ENCODE measurements around the gene TBL1X. TPM values are rescaled to one million over a fixed set of nuclear protein-coding genes. Genes with fewer than 3 reads are reported as not detected.

TBL1X gene
- total RNA-seq, 1 experiment from 2014 or later = 14.6 TPM

- Histone ChIP-seq H3K4me1 (ENCODE audit: control insufficient read depth, insufficient read depth, low read length) (no peaks in the 10 kb centered on the region), H3K4me3 (ENCODE audit: low read depth in 2 of 2, low read length in 2 of 2) (no peak overlapping the region), H3K27me3 (ENCODE audit: control insufficient read depth, insufficient read depth, low read length) (no peaks in the 10 kb centered on the region), H3K36me3 (ENCODE audit: control insufficient read depth, insufficient read depth, low read length) (no peaks in the 10 kb centered on the region), H3K9me3 (ENCODE audit: control insufficient read depth, insufficient read depth, low read depth, low read length) (no peaks in the 10 kb centered on the region), H3K27ac (ENCODE audit: low read length) (no peak overlapping the region)
- ATAC-seq = no peak
- DNase-seq (ENCODE audit: low read depth, low spot score) = no peak
- ChIA-PET POLR2A (interaction anchor here (0.7 kb wide), 1 partner anchor 313 kb away, joined by 6 read pairs; no protein-coding TSS in a partner anchor), CTCF (no interaction called here)
- in situ Hi-C loops (cut with HindIII; ENCODE audit: low pct_unique_long_range_greater_than_20kb, low sequenced_read_pairs) = no loop called here
- no TSS peak for BruUV-seq (replicated peaks)
- TF ChIP-seq TCF7L2 (IDR thresholded peaks at IDR 0.05; ENCODE audit: low read depth, low read length) (no peak), POLR2AphosphoS5 (IDR thresholded peaks at IDR 0.05; ENCODE audit: low read depth, low read length) (no peak), REST (IDR thresholded peaks at IDR 0.05; ENCODE audit: insufficient read depth in 1 of 2, low read depth in 2 of 2, low read length in 1 of 2) (no peak), SIN3A (IDR thresholded peaks at IDR 0.05; ENCODE audit: borderline replicate concordance, insufficient read depth, low read depth, low read length) (no peak), CTCF (IDR thresholded peaks at IDR 0.05) (no peak)
- intact Hi-C loops (cut with micrococcal nuclease; ENCODE audit: unreplicated experiment) = no loop called here
Observed at GRCh38 chrX:9665113-9665512, 200.3 kb downstream of the TBL1X start.

GRCh38 chrX:9668537-9668936, 203.7 kb downstream of the TBL1X start:
- H3K36me3 ChIP-seq (ENCODE audit: control insufficient read depth, insufficient read depth, low read length) = no peaks in the 10 kb centered on the region
- no peak overlapping the region for H3K27ac ChIP-seq (ENCODE audit: low read length)
- no peak for ATAC-seq
- ChIA-PET CTCF (no interaction called here), POLR2A (no interaction called here)
- BruUV-seq (replicated peaks) = no TSS peak
- no peak overlapping the region for H3K4me3 ChIP-seq (ENCODE audit: low read depth in 2 of 2, low read length in 2 of 2)
- H3K9me3 ChIP-seq (ENCODE audit: control insufficient read depth, insufficient read depth, low read depth, low read length) = no peaks in the 10 kb centered on the region
- no peaks in the 10 kb centered on the region for H3K27me3 ChIP-seq (ENCODE audit: control insufficient read depth, insufficient read depth, low read length)
- in situ Hi-C loops (cut with HindIII; ENCODE audit: low pct_unique_long_range_greater_than_20kb, low sequenced_read_pairs) (no loop called here), intact Hi-C loops (cut with micrococcal nuclease; ENCODE audit: unreplicated experiment) (no loop called here)
- DNase-seq (ENCODE audit: low read depth, low spot score) = no peak
- H3K4me1 ChIP-seq (ENCODE audit: control insufficient read depth, insufficient read depth, low read length) = no peaks in the 10 kb centered on the region
- TF ChIP-seq SIN3A (IDR thresholded peaks at IDR 0.05; ENCODE audit: borderline replicate concordance, insufficient read depth, low read depth, low read length) (no peak), REST (IDR thresholded peaks at IDR 0.05; ENCODE audit: insufficient read depth in 1 of 2, low read depth in 2 of 2, low read length in 1 of 2) (no peak), TCF7L2 (IDR thresholded peaks at IDR 0.05; ENCODE audit: low read depth, low read length) (no peak)
